HepG2 (cell line): ENCODE results near the gene KRTAP3-2. TPM values are rescaled to one million over a fixed set of nuclear protein-coding genes. Genes with fewer than 3 reads are reported as not detected.

Source experiments
- ATAC-seq: fragments of 200-7000 bp; cut with Tn5 transposase; 3 replicates; pipeline ENCODE4 v1.9.1; 2020; ENCODE audit warnings: mild to moderate bottlenecking, moderate library complexity
- BruUV-seq: library from RNA; stranded (reverse); fragments of 400-500 nt; replicated peaks from 2 replicates; lab custom pipeline; 2021; lab: Mats Ljungman, UMichigan
- CTCF ChIA-PET: fragments of 300-600 bp; formaldehyde crosslinking; extraction: SDS; loops from one replicate; lab custom pipeline; 2021; ENCODE audit warnings: low total read pairs, inconsistent platforms, low intra/inter-chr PET ratio; lab: Yijun Ruan, JAX
- POLR2A ChIA-PET: fragments of 350-600 bp; sonication (Branson Sonifier 250); formaldehyde crosslinking; loops from one replicate; lab custom pipeline; 2020; ENCODE audit warnings: antibody characterized with exemption, inconsistent platforms; lab: Yijun Ruan, JAX
- DNase-seq: peaks from one replicate; pipeline ENCODE4 v3.0.0-alpha.2; 2015; ENCODE audit warnings: low spot score
- FAIRE-seq: peaks from 3 replicates; lab custom pipeline; 2011; peaks lifted over from hg19 to GRCh38; lab: Jason Lieb, UNC
- H2AFZ ChIP-seq: one replicate; pipeline ENCODE4 v1.6.1; 2011; ENCODE audit warnings: low read length, inconsistent platforms
- H3K27ac ChIP-seq: fragments of 300-600 bp; 3 replicates; pipeline ENCODE4 v1.8.0; 2011; ENCODE audit warnings: mixed run types, mild to moderate bottlenecking, mixed read lengths, low read length, inconsistent platforms; ENCODE audit not compliant: insufficient read depth; ENCODE audit errors: extremely low read length
- H3K27me3 ChIP-seq, 2 experiments: fragments of 200-600 bp in 1 of 2; 2 replicates in 1 of 2; 3 replicates in 1 of 2; pipeline versions ENCODE4 v1.6.0 to v1.8.0; 2011; ENCODE audit warnings: low read length in 2 of 2, mild to moderate bottlenecking in 2 of 2, moderate library complexity in 2 of 2, inconsistent platforms in 1 of 2; ENCODE audit not compliant: insufficient read depth in 2 of 2, control insufficient read depth in 1 of 2
- H3K36me3 ChIP-seq, 2 experiments: fragments of 200-600 bp in 1 of 2; replicated peaks in 1 of 2; 2 replicates in 1 of 2; 3 replicates in 1 of 2; pipeline versions ENCODE4 v1.5.1 to v1.8.0; 2011; ENCODE audit warnings: low read length in 2 of 2, inconsistent platforms in 1 of 2; ENCODE audit not compliant: insufficient read depth in 2 of 2, control insufficient read depth in 1 of 2
- H3K4me1 ChIP-seq: 2 replicates; pipeline ENCODE4 v1.5.1; 2012; ENCODE audit warnings: low read length, inconsistent platforms; ENCODE audit not compliant: insufficient read depth
- H3K4me2 ChIP-seq: 2 replicates; pipeline ENCODE4 v1.6.0; 2011; ENCODE audit warnings: low read depth, low read length, inconsistent platforms
- H3K4me3 ChIP-seq, 3 experiments: fragments of 200-600 bp in 1 of 3; sonication (generic), shearing (Covaris generic) in 1 of 3; replicated peaks in 1 of 3; 2 replicates each; pipeline ENCODE4 v1.5.1; 2011 to 2016; ENCODE audit warnings: low read length in 3 of 3, inconsistent platforms in 2 of 3, low read depth in 2 of 3, mild to moderate bottlenecking in 2 of 3, control low read depth in 1 of 3, mixed read lengths in 1 of 3; ENCODE audit not compliant: insufficient read depth in 1 of 3
- H3K79me2 ChIP-seq: one replicate; pipeline ENCODE4 v1.6.1; 2011; ENCODE audit warnings: low read length, inconsistent platforms; ENCODE audit not compliant: insufficient read depth
- H3K9ac ChIP-seq: 2 replicates; pipeline ENCODE4 v1.6.0; 2011; ENCODE audit warnings: mild to moderate bottlenecking, low read depth, low read length, inconsistent platforms; ENCODE audit not compliant: insufficient read depth
- H3K9me3 ChIP-seq: 2 replicates; pipeline ENCODE4 v1.5.1; 2012; ENCODE audit warnings: mild to moderate bottlenecking, low read length
- H4K20me1 ChIP-seq: 2 replicates; pipeline ENCODE4 v1.6.0; 2011; ENCODE audit warnings: inconsistent platforms, mild to moderate bottlenecking, low read length, moderate library complexity; ENCODE audit not compliant: insufficient read depth
- ARHGAP35 ChIP-seq: sonication (generic); formaldehyde crosslinking; IDR thresholded peaks from 2 replicates; pipeline ENCODE4 v1.9.0; 2022; ENCODE audit warnings: mild to moderate bottlenecking, inconsistent platforms, moderate library complexity, missing genetic modification reagents, borderline replicate concordance
- CHD4 ChIP-seq: fragments of 200-600 bp; sonication (generic); IDR thresholded peaks from 2 replicates; pipeline ENCODE4 v1.7.0; 2017; ENCODE audit warnings: mild to moderate bottlenecking, low read length, borderline replicate concordance
- MAFK ChIP-seq, 2 experiments: IDR thresholded peaks in 1 of 2; conservative IDR thresholded peaks in 1 of 2; 2 replicates each; pipeline ENCODE4 v1.6.1; 2011; ENCODE audit warnings: improper control_type of control experiment in 2 of 2, low read length in 2 of 2
- MYNN ChIP-seq: sonication (generic); formaldehyde crosslinking; IDR thresholded peaks from 2 replicates; pipeline ENCODE4 v1.4.0; 2020; ENCODE audit warnings: mild to moderate bottlenecking, low read depth, missing genetic modification reagents
- ONECUT2 ChIP-seq: sonication (generic); formaldehyde crosslinking; IDR thresholded peaks from 2 replicates; pipeline ENCODE4 v1.4.0; 2020; ENCODE audit warnings: missing genetic modification reagents
- POLR2G ChIP-seq: fragments of 200-400 bp; formaldehyde crosslinking; IDR thresholded peaks from 2 replicates; pipeline ENCODE4 v1.6.1; 2018; ENCODE audit warnings: mild to moderate bottlenecking, low read depth, low read length, moderate library complexity
- U2AF2 ChIP-seq: fragments of 200-400 bp; formaldehyde crosslinking; IDR thresholded peaks from 2 replicates; pipeline ENCODE4 v1.6.1; 2017; ENCODE audit warnings: low read depth, mild to moderate bottlenecking, low read length
- ZNF501 ChIP-seq: sonication (generic); formaldehyde crosslinking; IDR thresholded peaks from 2 replicates; pipeline ENCODE4 v1.5.1; 2020; ENCODE audit warnings: mild to moderate bottlenecking, moderate library complexity, missing genetic modification reagents
- ZNF589 ChIP-seq: sonication (generic); formaldehyde crosslinking; conservative IDR thresholded peaks from 2 replicates; pipeline ENCODE4 v1.8.0; 2022; ENCODE audit warnings: mild to moderate bottlenecking, moderate library complexity, missing genetic modification reagents
- ZNF629 ChIP-seq: sonication (generic); formaldehyde crosslinking; conservative IDR thresholded peaks from 2 replicates; pipeline ENCODE4 v1.5.0; 2020; ENCODE audit warnings: missing genetic modification reagents
- WGBS: methylation state at CpG from one replicate; pipeline ENCODE4 v1.1.6; 2017; ENCODE audit warnings: low lambda C conversion rate; 5-methylcytosine and 5-hydroxymethylcytosine counted together
- in situ Hi-C: cut with HindIII; loops from 2 replicates; pipeline ENCODE4 v1.10.0; 2017; ENCODE audit warnings: low pct_unique_long_range_greater_than_20kb; ENCODE audit not compliant: extremely low pct_ligation_motif_present
- intact Hi-C: fragments of 100-400 bp; cut with micrococcal nuclease; formaldehyde crosslinking; loops from one replicate; pipeline ENCODE4 v1.10.0; 2022; ENCODE audit not compliant: unreplicated experiment
- polyA plus RNA-seq, 8 experiments: library from polyadenylated mRNA; depleted of rRNA in 3 of 8; stranded (reverse) in 7 of 8; unstranded in 1 of 8; fragments of >200 nt; fragmentation: Illumina TruSeq in 4 of 8; extraction: Trizol in 4 of 8; gene quantifications; 2 replicates each; pipeline versions ENCODE4 v1.2.1 to v1.2.3, GENCODE V29; 2011 to 2016; ENCODE audit warnings: low read depth in 4 of 8, missing spikeins in 1 of 8, mixed read lengths in 1 of 8; ENCODE audit not compliant: insufficient read depth in 1 of 8
- total RNA-seq, 5 experiments: library from RNA; depleted of rRNA; stranded (reverse); fragments of >200 nt; fragmentation: Illumina TruSeq; extraction: Trizol; gene quantifications; 2 replicates each; pipeline ENCODE4 v1.2.3, GENCODE V29; 2016; ENCODE audit warnings: low read depth in 1 of 5
- TF ChIP-seq, protein P1 (sequence below): sonication (generic); formaldehyde crosslinking; IDR thresholded peaks from 2 replicates; pipeline ENCODE4 v1.5.0; 2020; ENCODE audit warnings: mild to moderate bottlenecking, missing genetic modification reagents, borderline replicate concordance

The KRTAP3-2 gene
- total and polyA plus RNA-seq, 2 of the 13 experiments (the other 11 are each of a cell fraction or from before 2014, with no cell fraction given): not detected

GRCh38 chr17:40981115-40981514, 18.6 kb downstream of the KRTAP3-2 start:
- no TSS peak for BruUV-seq
- CTCF ChIA-PET: no interaction called here
- intact Hi-C loops: no loop called here
- Histone ChIP-seq H3K4me1 (peaks cover 6% of the 10 kb centered on the region; the same call in 1 of the 2 replicates), H3K36me3 (no peaks in the 10 kb centered on the region), H3K9ac (no peak overlapping the region), H3K27me3 (no peaks in the 10 kb centered on the region), H2AFZ (no peak overlapping the region), H4K20me1 (no peaks in the 10 kb centered on the region), H3K4me2 (0 out of 2 replicates have a peak overlapping the region, but pooled peaks have one; percentile 3), H3K79me2 (no peaks in the 10 kb centered on the region)
- no peak for ATAC-seq
- WGBS: 47% methylated on average over 5 of the region's 5 CpGs
- peak; percentile 54 for TF ChIP-seq ZNF629 (CRISPR knock-in tag)
- no peak for TF ChIP-seq ONECUT2 (CRISPR knock-in tag)
- peak; percentile 24; the same call in 1 of the 2 replicates for TF ChIP-seq CHD4
- TF ChIP-seq ARHGAP35: no peak
- TF ChIP-seq, all 625 proteins: peak for 2
- Histone ChIP-seq H3K9me3 (no peaks in the 10 kb centered on the region), H3K4me3 (no peak overlapping the region), H3K27ac (no peak overlapping the region)
- FAIRE-seq (no peak), DNase-seq (no peak)
- POLR2A ChIA-PET: no interaction called here
- in situ Hi-C loops: no loop called here

DNA sequence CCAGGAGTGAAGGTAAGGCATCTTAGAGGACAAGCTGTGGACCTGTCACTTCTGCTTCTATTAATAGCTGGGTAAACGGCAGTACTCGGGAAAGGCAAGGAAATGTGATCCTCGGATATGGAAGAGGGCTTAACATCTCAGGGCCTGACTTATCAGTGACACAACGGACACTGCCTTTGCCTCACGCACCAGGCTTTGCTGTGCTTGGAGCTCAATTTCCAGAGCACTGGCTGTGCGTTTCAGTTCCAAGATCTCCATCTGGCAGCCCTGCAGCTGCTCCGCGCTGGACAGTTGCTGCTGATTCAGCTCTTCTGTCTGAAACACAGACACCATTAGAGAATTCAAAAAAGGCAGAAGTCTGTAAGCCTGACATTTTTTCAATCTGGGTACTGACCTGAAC, 19.1 kb downstream of the KRTAP3-2 start:
- 52% methylated on average over 8 of the region's 8 CpGs for WGBS
- no TSS peak for BruUV-seq
- Histone ChIP-seq H3K4me2 (0 out of 2 replicates have a peak overlapping the region, but pooled peaks have one; percentile 3), H3K79me2 (no peaks in the 10 kb centered on the region), H3K36me3 (no peaks in the 10 kb centered on the region), H4K20me1 (no peaks in the 10 kb centered on the region), H3K4me3 (no peak overlapping the region), H3K4me1 (peaks cover 6% of the 10 kb centered on the region; the same call in 1 of the 2 replicates), H3K27ac (no peak overlapping the region), H2AFZ (no peak overlapping the region), H3K9ac (no peak overlapping the region), H3K27me3 (no peaks in the 10 kb centered on the region), H3K9me3 (no peaks in the 10 kb centered on the region)
- FAIRE-seq: no peak
- ChIA-PET CTCF (no interaction called here), POLR2A (no interaction called here)
- no peak for DNase-seq
- intact Hi-C loops (no loop called here), in situ Hi-C loops (no loop called here)
- no peak for ATAC-seq
- no peak for TF ChIP-seq MYNN (CRISPR knock-in tag)
- TF ChIP-seq MAFK (conservative IDR thresholded peaks at IDR 0.05 in 1 of 2, IDR thresholded peaks at IDR 0.05 in 1 of 2; ENCODE audit: low read length in 2 of 2): peak; percentile 30 to 51; a peak in 3 of 4 replicates
- no peak for TF ChIP-seq U2AF2
- peak; percentile 18; the same call in 1 of the 2 replicates for TF ChIP-seq ZNF501 (CRISPR knock-in tag)
- TF ChIP-seq, protein P1, sequence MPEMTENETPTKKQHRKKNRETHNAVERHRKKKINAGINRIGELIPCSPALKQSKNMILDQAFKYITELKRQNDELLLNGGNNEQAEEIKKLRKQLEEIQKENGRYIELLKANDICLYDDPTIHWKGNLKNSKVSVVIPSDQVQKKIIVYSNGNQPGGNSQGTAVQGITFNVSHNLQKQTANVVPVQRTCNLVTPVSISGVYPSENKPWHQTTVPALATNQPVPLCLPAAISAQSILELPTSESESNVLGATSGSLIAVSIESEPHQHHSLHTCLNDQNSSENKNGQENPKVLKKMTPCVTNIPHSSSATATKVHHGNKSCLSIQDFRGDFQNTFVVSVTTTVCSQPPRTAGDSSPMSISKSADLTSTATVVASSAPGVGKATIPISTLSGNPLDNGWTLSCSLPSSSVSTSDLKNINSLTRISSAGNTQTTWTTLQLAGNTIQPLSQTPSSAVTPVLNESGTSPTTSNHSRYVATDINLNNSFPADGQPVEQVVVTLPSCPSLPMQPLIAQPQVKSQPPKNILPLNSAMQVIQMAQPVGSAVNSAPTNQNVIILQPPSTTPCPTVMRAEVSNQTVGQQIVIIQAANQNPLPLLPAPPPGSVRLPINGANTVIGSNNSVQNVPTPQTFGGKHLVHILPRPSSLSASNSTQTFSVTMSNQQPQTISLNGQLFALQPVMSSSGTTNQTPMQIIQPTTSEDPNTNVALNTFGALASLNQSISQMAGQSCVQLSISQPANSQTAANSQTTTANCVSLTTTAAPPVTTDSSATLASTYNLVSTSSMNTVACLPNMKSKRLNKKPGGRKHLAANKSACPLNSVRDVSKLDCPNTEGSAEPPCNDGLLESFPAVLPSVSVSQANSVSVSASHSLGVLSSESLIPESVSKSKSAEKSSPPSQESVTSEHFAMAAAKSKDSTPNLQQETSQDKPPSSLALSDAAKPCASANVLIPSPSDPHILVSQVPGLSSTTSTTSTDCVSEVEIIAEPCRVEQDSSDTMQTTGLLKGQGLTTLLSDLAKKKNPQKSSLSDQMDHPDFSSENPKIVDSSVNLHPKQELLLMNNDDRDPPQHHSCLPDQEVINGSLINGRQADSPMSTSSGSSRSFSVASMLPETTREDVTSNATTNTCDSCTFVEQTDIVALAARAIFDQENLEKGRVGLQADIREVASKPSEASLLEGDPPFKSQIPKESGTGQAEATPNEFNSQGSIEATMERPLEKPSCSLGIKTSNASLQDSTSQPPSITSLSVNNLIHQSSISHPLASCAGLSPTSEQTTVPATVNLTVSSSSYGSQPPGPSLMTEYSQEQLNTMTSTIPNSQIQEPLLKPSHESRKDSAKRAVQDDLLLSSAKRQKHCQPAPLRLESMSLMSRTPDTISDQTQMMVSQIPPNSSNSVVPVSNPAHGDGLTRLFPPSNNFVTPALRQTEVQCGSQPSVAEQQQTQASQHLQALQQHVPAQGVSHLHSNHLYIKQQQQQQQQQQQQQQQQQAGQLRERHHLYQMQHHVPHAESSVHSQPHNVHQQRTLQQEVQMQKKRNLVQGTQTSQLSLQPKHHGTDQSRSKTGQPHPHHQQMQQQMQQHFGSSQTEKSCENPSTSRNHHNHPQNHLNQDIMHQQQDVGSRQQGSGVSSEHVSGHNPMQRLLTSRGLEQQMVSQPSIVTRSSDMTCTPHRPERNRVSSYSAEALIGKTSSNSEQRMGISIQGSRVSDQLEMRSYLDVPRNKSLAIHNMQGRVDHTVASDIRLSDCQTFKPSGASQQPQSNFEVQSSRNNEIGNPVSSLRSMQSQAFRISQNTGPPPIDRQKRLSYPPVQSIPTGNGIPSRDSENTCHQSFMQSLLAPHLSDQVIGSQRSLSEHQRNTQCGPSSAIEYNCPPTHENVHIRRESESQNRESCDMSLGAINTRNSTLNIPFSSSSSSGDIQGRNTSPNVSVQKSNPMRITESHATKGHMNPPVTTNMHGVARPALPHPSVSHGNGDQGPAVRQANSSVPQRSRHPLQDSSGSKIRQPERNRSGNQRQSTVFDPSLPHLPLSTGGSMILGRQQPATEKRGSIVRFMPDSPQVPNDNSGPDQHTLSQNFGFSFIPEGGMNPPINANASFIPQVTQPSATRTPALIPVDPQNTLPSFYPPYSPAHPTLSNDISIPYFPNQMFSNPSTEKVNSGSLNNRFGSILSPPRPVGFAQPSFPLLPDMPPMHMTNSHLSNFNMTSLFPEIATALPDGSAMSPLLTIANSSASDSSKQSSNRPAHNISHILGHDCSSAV: no peak
- no peak for TF ChIP-seq POLR2G
- TF ChIP-seq ZNF589: no peak
